ENCODE data around the gene GSTA3.

Gene GSTA3

DNA sequence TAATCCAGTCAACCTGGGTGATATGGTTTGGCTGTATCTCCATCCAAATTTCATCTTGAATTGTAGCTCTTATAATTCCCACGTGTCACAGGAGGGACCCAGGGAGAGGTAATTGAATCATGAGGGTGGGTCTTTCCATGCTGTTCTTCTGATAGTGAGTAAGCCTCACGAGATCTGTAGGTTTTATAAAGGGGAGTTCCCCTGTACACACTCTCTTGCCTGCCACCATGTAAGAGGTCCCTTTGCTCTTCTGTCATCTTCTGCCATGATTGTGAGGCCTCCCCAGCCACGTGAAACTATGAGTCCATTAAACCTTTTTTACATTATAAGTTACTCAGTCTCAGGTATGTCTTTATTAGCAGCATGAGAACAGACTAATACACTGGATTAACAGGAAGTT lies 19.5 kb downstream of the GSTA3 start:
- Histone ChIP-seq H3K9ac (ENCODE audit: low read length) (no peak overlapping the region), H3K4me2 (ENCODE audit: low read depth, low read length) (no peak overlapping the region), H3K79me2 (ENCODE audit: low read length) (no peaks in the 10 kb centered on the region), H3K9me2 (replicated peaks; ENCODE audit: insufficient read depth, low read length) (no peaks in the 10 kb centered on the region), H3K4me1 (ENCODE audit: low read length) (no peaks in the 10 kb centered on the region), H2AFZ (ENCODE audit: low read length) (no peak overlapping the region), H3K27ac (ENCODE audit: low read length) (no peak overlapping the region), H3K9me3 (replicated peaks; ENCODE audit: insufficient read depth, low read length) (no peaks in the 10 kb centered on the region), H3K27me3 (replicated peaks; ENCODE audit: insufficient read depth, low read length) (no peaks in the 10 kb centered on the region), H3F3A (ENCODE audit: insufficient read depth, low read length) (no peaks in the 10 kb centered on the region), H4K20me1 (ENCODE audit: insufficient read depth, low read length) (no peaks in the 10 kb centered on the region), H3K36me3 (replicated peaks; ENCODE audit: insufficient read depth, low read length) (no peaks in the 10 kb centered on the region), H3K4me3 (ENCODE audit: low read length) (no peak overlapping the region)
- TF ChIP-seq, protein P1, sequence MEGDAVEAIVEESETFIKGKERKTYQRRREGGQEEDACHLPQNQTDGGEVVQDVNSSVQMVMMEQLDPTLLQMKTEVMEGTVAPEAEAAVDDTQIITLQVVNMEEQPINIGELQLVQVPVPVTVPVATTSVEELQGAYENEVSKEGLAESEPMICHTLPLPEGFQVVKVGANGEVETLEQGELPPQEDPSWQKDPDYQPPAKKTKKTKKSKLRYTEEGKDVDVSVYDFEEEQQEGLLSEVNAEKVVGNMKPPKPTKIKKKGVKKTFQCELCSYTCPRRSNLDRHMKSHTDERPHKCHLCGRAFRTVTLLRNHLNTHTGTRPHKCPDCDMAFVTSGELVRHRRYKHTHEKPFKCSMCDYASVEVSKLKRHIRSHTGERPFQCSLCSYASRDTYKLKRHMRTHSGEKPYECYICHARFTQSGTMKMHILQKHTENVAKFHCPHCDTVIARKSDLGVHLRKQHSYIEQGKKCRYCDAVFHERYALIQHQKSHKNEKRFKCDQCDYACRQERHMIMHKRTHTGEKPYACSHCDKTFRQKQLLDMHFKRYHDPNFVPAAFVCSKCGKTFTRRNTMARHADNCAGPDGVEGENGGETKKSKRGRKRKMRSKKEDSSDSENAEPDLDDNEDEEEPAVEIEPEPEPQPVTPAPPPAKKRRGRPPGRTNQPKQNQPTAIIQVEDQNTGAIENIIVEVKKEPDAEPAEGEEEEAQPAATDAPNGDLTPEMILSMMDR (IDR thresholded peaks at IDR 0.05; ENCODE audit: low read length), result no peak
- TF ChIP-seq EZH2 (optimal IDR thresholded peaks at IDR 0.05; ENCODE audit: low read depth, low read length), result no peak
- no peak for TF ChIP-seq EZH2phosphoT487 (IDR thresholded peaks at IDR 0.05; ENCODE audit: low read length)
- no peak for DNase-seq

DNA sequence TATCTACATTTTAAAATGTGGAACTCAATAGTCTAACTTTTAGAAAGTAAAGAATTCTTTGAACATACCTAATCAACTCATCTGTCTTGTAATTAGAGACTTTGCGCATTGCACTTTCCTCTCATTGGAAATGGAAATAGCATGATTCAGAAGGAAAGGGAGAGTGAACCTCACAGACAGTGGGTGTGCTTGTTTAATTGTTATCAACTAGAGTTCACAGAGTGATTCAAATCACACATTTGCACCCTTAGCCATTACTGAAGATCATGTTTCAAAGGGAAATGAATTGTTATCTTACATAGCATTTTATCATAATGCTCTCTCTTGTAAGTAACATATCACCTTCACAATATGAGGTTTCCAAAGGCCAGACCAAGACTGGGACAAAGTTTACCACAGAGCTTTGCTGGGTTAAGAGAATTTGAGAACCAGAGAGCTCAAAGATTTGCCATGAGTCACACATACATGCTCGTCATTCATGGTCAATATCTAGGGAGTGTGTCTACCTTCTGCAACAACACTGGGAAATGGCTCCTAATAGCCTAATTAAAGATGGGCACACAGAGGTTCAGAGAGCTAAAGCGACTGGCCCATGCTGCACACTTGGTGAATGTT lies 21.5 kb downstream of the GSTA3 start:
- Histone ChIP-seq H2AFZ (ENCODE audit: low read length) (no peak overlapping the region), H3K4me3 (ENCODE audit: low read length) (no peak overlapping the region), H3K4me1 (ENCODE audit: low read length) (no peaks in the 10 kb centered on the region), H3F3A (ENCODE audit: insufficient read depth, low read length) (no peaks in the 10 kb centered on the region), H3K36me3 (replicated peaks; ENCODE audit: insufficient read depth, low read length) (no peaks in the 10 kb centered on the region), H4K20me1 (ENCODE audit: insufficient read depth, low read length) (no peaks in the 10 kb centered on the region), H3K4me2 (ENCODE audit: low read depth, low read length) (no peak overlapping the region), H3K27me3 (replicated peaks; ENCODE audit: insufficient read depth, low read length) (no peaks in the 10 kb centered on the region), H3K79me2 (ENCODE audit: low read length) (no peaks in the 10 kb centered on the region), H3K9ac (ENCODE audit: low read length) (no peak overlapping the region), H3K27ac (ENCODE audit: low read length) (no peak overlapping the region), H3K9me3 (replicated peaks; ENCODE audit: insufficient read depth, low read length) (no peaks in the 10 kb centered on the region), H3K9me2 (replicated peaks; ENCODE audit: insufficient read depth, low read length) (no peaks in the 10 kb centered on the region)
- TF ChIP-seq EZH2phosphoT487 (IDR thresholded peaks at IDR 0.05; ENCODE audit: low read length), result no peak
- TF ChIP-seq, protein P1 (IDR thresholded peaks at IDR 0.05; ENCODE audit: low read length), result no peak
- no peak for TF ChIP-seq EZH2 (optimal IDR thresholded peaks at IDR 0.05; ENCODE audit: low read depth, low read length)
- no peak for DNase-seq

DNA sequence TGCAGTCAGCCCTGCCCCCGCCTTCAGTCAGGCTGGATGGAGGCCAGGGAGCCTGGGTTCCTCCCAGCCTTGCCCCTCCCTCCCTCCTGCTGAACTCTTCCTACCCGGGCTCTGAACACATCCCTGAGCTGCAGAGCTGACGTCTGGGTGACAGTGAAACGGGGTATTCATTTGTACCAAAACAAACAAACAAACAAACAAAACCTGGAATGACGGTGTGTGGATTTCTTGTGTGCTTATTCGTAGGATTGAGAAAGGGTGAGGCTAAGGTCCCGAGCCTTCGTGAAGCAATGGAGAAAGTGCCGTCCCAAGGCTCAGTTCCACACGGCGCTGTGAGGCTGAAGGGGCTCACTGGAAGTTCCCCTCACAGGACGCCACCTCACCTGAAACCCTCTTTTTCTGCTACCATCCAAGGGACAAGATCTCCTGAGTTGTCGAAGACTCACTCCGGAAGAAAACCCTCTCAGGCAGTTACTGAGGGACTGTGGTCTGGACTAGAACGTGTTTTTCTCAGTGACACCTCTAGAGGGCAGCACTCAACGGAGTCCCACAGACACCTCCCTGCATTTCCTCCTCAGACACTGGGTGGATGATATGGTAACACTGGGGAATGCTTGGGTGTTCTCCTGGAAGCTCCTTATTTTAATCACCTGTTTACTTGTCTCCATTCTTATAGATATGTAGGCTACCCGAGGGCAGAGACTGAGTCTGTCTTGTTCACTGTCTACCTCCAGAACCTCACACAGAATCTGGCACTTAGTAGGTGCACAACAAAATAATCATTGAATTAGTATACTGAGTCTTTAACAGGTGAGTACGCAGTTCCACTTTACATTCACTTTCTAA lies 27.3 kb downstream of the GSTA3 start:
- Histone ChIP-seq H3K9me2 (replicated peaks; ENCODE audit: insufficient read depth, low read length) (no peaks in the 10 kb centered on the region; the same call in 1 of the 2 replicates), H3K4me3 (ENCODE audit: low read length) (peak overlapping the region; percentile 63), H3K9ac (ENCODE audit: low read length) (peak overlapping the region; percentile 44; the same call in 1 of the 2 replicates), H3K79me2 (ENCODE audit: low read length) (no peaks in the 10 kb centered on the region), H3K4me2 (ENCODE audit: low read depth, low read length) (peak overlapping the region; percentile 73), H3K9me3 (replicated peaks; ENCODE audit: insufficient read depth, low read length) (no peaks in the 10 kb centered on the region), H3K27ac (ENCODE audit: low read length) (no peak overlapping the region), H3K27me3 (replicated peaks; ENCODE audit: insufficient read depth, low read length) (no peaks in the 10 kb centered on the region), H3K4me1 (ENCODE audit: low read length) (peaks cover 10% of the 10 kb centered on the region), H4K20me1 (ENCODE audit: insufficient read depth, low read length) (no peaks in the 10 kb centered on the region), H3K36me3 (replicated peaks; ENCODE audit: insufficient read depth, low read length) (no peaks in the 10 kb centered on the region), H2AFZ (ENCODE audit: low read length) (peak overlapping the region; percentile 80), H3F3A (ENCODE audit: insufficient read depth, low read length) (no peaks in the 10 kb centered on the region)
- no peak for TF ChIP-seq EZH2 (optimal IDR thresholded peaks at IDR 0.05; ENCODE audit: low read depth, low read length)
- TF ChIP-seq, protein P1 (IDR thresholded peaks at IDR 0.05; ENCODE audit: low read length), result peak; percentile 78
- TF ChIP-seq EZH2phosphoT487 (IDR thresholded peaks at IDR 0.05; ENCODE audit: low read length), result no peak
- peak; percentile 58 for DNase-seq

All from MM.1S (cell line).